Activated T-helper 1 cell treated with anti-CD3 and anti-CD28 coated beads, Interleukin-12 subunit alpha, Interleukin-12 subunit beta, Interleukin-2, Interleukin-4 antibody, amounts not matched to agents 30 ng/mL and 10 ng/mL and 1 ng/mL, durations not matched to agents 14 hours and 24 hours and 36 hours (primary cell): ENCODE data around the gene NOA1. TPM values are rescaled to one million over a fixed set of nuclear protein-coding genes. Genes with fewer than 3 reads are reported as not detected.
"Not testable (repeated sequence)": the region's sequence is repeated elsewhere in the genome, so short reads cannot be mapped to it uniquely, and the experiment has no call there.

Source experiments
- DNase-seq: peaks from one replicate; pipeline ENCODE4 v3.0.0; 2021; ENCODE audit warnings: low spot score
- H3K27ac Mint-ChIP-seq: one replicate; pipeline ENCODE4 v1.8.0; 2021; ENCODE audit warnings: mild to moderate bottlenecking, mixed read lengths
- H3K27me3 Mint-ChIP-seq: one replicate; pipeline ENCODE4 v1.8.0; 2022; ENCODE audit warnings: mild to moderate bottlenecking, moderate library complexity, mixed read lengths; ENCODE audit not compliant: insufficient read depth
- H3K36me3 Mint-ChIP-seq: one replicate; pipeline ENCODE4 v1.8.0; 2021; ENCODE audit warnings: low read depth, mixed read lengths
- H3K4me1 Mint-ChIP-seq: one replicate; pipeline ENCODE4 v1.8.0; 2021; ENCODE audit warnings: low read depth, mixed read lengths
- H3K4me3 Mint-ChIP-seq: one replicate; pipeline ENCODE4 v1.8.0; 2021; ENCODE audit warnings: mild to moderate bottlenecking, moderate library complexity, mixed read lengths
- H3K9me3 Mint-ChIP-seq: one replicate; pipeline ENCODE4 v1.8.0; 2021; ENCODE audit warnings: mixed read lengths
- intact Hi-C: fragments of 100-400 bp; cut with micrococcal nuclease; formaldehyde crosslinking; loops from one replicate; pipeline ENCODE4 v1.15.1; 2024
- total RNA-seq: library from RNA; stranded (reverse); gene quantifications from 2 replicates; pipeline ENCODE4 v1.2.3, GENCODE V29; 2022

Gene NOA1
- total RNA-seq, 1 donor from 2014 or later, result 17.7 TPM

- intact Hi-C loops, result no loop called here
- DNase-seq, result no peak
- Mint-ChIP-seq H3K27ac (no peak overlapping the region), H3K9me3 (no peaks in the 10 kb centered on the region), H3K4me1 (no peaks in the 10 kb centered on the region), H3K27me3 (no peaks in the 10 kb centered on the region), H3K36me3 (peaks cover 11% of the 10 kb centered on the region), H3K4me3 (no peak overlapping the region)
These were observed 37.0 kb downstream of the NOA1 start for GRCh38 chr4:56940403-56940802.

DNA sequence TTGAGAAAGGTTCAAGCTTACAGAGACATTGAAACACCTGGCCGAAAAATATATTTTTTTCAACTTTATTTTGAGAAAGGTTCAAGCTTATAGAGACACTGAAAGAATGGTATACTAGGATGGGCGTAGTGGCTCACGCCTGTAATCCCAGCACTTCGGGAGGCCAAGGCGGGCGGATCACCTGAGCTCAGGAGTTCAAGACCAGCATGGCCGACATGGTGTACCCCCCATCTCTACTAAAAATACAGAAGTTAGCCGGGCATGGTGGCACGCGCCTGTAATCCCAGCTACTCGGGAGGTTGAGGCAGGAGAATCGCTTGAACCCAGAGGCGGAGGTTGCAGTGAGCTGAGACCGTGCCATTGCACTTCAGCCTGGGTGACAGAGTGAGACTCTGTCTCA is 37.6 kb downstream of the NOA1 start:
- H3K36me3 Mint-ChIP-seq, result peaks cover 12% of the 10 kb centered on the region
- H3K27ac Mint-ChIP-seq, H3K4me3 Mint-ChIP-seq, DNase-seq, H3K27me3 Mint-ChIP-seq, H3K4me1 Mint-ChIP-seq, intact Hi-C loops, H3K9me3 Mint-ChIP-seq: not testable (repeated sequence)

DNA sequence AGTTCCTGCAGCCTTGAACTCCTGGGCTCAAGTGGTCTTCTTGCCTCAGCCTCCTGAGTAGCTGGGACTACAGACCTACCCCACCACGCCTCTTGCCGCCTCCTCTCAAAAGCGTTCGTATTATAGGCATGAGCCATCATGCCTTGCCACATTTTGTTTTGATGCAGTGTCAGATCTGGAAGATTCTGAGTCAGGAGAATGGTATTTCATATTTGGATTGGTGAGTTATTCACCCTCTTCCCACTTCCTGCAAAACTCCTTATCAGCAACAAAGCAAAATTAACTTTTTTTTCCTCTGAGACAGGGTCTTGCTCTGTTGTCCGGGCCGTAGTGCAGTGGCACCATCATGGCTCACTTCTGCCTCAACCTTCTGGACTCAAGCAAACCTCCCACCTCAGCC is 40.1 kb downstream of the NOA1 start:
- Mint-ChIP-seq H3K4me3 (no peak overlapping the region), H3K27ac (no peak overlapping the region), H3K9me3 (no peaks in the 10 kb centered on the region), H3K36me3 (peaks cover 21% of the 10 kb centered on the region), H3K4me1 (peaks cover 11% of the 10 kb centered on the region), H3K27me3 (no peaks in the 10 kb centered on the region)
- intact Hi-C loops, result no loop called here
- no peak for DNase-seq

DNA sequence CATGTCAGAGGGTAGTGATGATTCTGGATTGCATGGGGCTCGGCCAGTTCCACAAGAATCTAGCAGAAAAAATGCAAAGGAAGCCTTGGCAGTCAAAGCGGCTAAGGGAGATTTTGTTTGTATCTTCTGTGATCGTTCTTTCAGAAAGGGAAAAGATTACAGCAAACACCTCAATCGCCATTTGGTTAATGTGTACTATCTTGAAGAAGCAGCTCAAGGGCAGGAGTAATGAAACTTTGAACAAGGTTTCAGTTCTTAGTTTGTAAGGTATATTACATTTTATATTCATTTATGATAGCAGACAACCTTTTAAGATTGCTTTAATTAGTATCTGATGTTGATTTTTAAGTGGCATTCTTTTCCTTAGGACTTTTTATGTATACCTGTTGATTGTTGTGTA is 45.5 kb downstream of the NOA1 start:
- Mint-ChIP-seq H3K27ac (no peak overlapping the region), H3K27me3 (no peaks in the 10 kb centered on the region)
- intact Hi-C loops, result no loop called here

GRCh38 chr4:56930638-56931037 is 46.8 kb downstream of the NOA1 start:
- Mint-ChIP-seq H3K4me3 (no peak overlapping the region), H3K27ac (no peak overlapping the region), H3K27me3 (no peaks in the 10 kb centered on the region), H3K9me3 (no peaks in the 10 kb centered on the region), H3K4me1 (peaks cover 34% of the 10 kb centered on the region), H3K36me3 (peaks cover 40% of the 10 kb centered on the region)
- DNase-seq, result no peak
- intact Hi-C loops, result no loop called here

More for the DNA sequence above, 45.5 kb downstream of the NOA1 start:
- peaks cover 40% of the 10 kb centered on the region for H3K36me3 Mint-ChIP-seq
- DNase-seq, result no peak
- peaks cover 34% of the 10 kb centered on the region for H3K4me1 Mint-ChIP-seq
- no peaks in the 10 kb centered on the region for H3K9me3 Mint-ChIP-seq
- H3K4me3 Mint-ChIP-seq, result no peak overlapping the region

- no peaks in the 10 kb centered on the region for H3K27me3 Mint-ChIP-seq
- no peak for DNase-seq
- peaks cover 40% of the 10 kb centered on the region for H3K36me3 Mint-ChIP-seq
- H3K4me1 Mint-ChIP-seq, result peaks cover 26% of the 10 kb centered on the region
- intact Hi-C loops, result no loop called here
- no peaks in the 10 kb centered on the region for H3K9me3 Mint-ChIP-seq
- H3K27ac Mint-ChIP-seq, result no peak overlapping the region
- no peak overlapping the region for H3K4me3 Mint-ChIP-seq
These were observed 50.2 kb downstream of the NOA1 start for GRCh38 chr4:56927196-56927595.

GRCh38 chr4:56914977-56915376 is 62.4 kb downstream of the NOA1 start:
- H3K4me3 Mint-ChIP-seq, H3K27ac Mint-ChIP-seq, H3K9me3 Mint-ChIP-seq, intact Hi-C loops, DNase-seq, H3K27me3 Mint-ChIP-seq: not testable (repeated sequence)
- H3K36me3 Mint-ChIP-seq, result peaks cover 24% of the 10 kb centered on the region
- peaks cover 41% of the 10 kb centered on the region for H3K4me1 Mint-ChIP-seq

DNA sequence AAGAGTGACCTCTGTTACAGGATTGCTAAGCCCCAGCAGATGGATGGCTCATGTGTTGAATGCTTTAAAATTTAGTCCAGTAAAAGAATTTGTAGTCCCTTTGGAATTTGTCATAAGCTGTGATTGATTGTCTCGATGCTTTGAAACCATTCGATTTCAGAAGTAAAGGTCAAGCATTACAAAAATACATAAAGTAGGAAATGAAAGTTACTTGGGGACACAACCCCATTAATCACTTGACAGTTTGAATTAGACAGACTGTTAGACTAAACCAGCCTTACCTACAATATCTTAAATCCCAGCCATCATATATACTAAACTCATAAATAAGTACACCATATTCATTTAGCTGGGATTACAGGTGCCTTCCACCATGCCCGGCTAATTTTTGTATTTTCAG is 63.1 kb downstream of the NOA1 start:
- Mint-ChIP-seq H3K4me3 (no peak overlapping the region), H3K27me3 (no peaks in the 10 kb centered on the region), H3K27ac (no peak overlapping the region), H3K4me1 (peaks cover 45% of the 10 kb centered on the region), H3K36me3 (peaks cover 26% of the 10 kb centered on the region), H3K9me3 (no peaks in the 10 kb centered on the region)
- intact Hi-C loops, result no loop called here
- no peak for DNase-seq

Other genes with a start within 250 kb of the NOA1 start
- not detected in 2 replicates for gene SPINK2, start 155.9 kb downstream of the NOA1 start, total RNA-seq
- 52.4 and 60.0 TPM in 2 replicates for gene REST, start 69.7 kb downstream of the NOA1 start, total RNA-seq
- 145 TPM in 2 replicates for gene POLR2B, start 1.3 kb upstream of the NOA1 start, total RNA-seq
- gene IGFBP7, start 132.8 kb upstream of the NOA1 start, total RNA-seq, result not detected in 2 replicates